H1 (cell line): ENCODE data around the gene BNC2. TPM values are rescaled to one million over a fixed set of nuclear protein-coding genes. Genes with fewer than 3 reads are reported as not detected.
A peak's percentile ranks its signal among the peaks of the same experiment; 100 is the strongest.

ENCODE experiments used
- CTCF ChIA-PET: fragments of 300-600 bp; sonication (Branson Sonifier 250); formaldehyde crosslinking; loops from one replicate; lab custom pipeline; 2021; ENCODE audit not compliant: partially characterized antibody; lab: Charles Lee
- POLR2A ChIA-PET: fragments of 300-600 bp; sonication (Branson Sonifier 250); formaldehyde crosslinking; loops from one replicate; lab custom pipeline; 2021; ENCODE audit warnings: inconsistent platforms; ENCODE audit not compliant: partially characterized antibody; lab: Charles Lee
- DNase-seq, 2 experiments: peaks; one replicate each; pipeline versions ENCODE4 v3.0.0 to v3.0.0-alpha.2; 2010 to 2022; ENCODE audit warnings: low spot score in 2 of 2, low read depth in 1 of 2, mixed read lengths in 1 of 2
- FAIRE-seq: peaks from 2 replicates; lab custom pipeline; 2011; peaks lifted over from hg19 to GRCh38; lab: Jason Lieb, UNC
- H2AFZ ChIP-seq: 2 replicates; pipeline ENCODE4 v1.8.1; 2012; ENCODE audit warnings: low read length, inconsistent platforms
- H2AK5ac ChIP-seq: 2 replicates; pipeline ENCODE4 v1.6.1; 2013; ENCODE audit warnings: low read depth, low read length
- H2BK120ac ChIP-seq: replicated peaks from 2 replicates; pipeline ENCODE3; 2013; ENCODE audit warnings: low read depth, low read length, inconsistent platforms
- H2BK12ac ChIP-seq: 2 replicates; pipeline ENCODE4 v1.6.1; 2013; ENCODE audit warnings: low read depth, low read length
- H2BK15ac ChIP-seq: 2 replicates; pipeline ENCODE4 v1.6.1; 2013; ENCODE audit warnings: low read length
- H2BK20ac ChIP-seq: 2 replicates; pipeline ENCODE4 v1.6.1; 2013; ENCODE audit warnings: low read length
- H2BK5ac ChIP-seq: 2 replicates; pipeline ENCODE4 v1.6.1; 2013; ENCODE audit warnings: low read depth, low read length
- H3K14ac ChIP-seq: 2 replicates; pipeline ENCODE4 v1.6.1; 2013; ENCODE audit warnings: inconsistent platforms; ENCODE audit not compliant: insufficient read length
- H3K18ac ChIP-seq: 2 replicates; pipeline ENCODE4 v1.6.1; 2013; ENCODE audit warnings: low read length; ENCODE audit errors: extremely low read depth
- H3K23ac ChIP-seq: 2 replicates; pipeline ENCODE4 v1.6.1; 2013; ENCODE audit warnings: inconsistent platforms; ENCODE audit not compliant: insufficient read length
- H3K23me2 ChIP-seq: 2 replicates; pipeline ENCODE4 v1.6.1; 2013; ENCODE audit warnings: low read depth, low read length
- H3K27ac ChIP-seq: 2 replicates; pipeline ENCODE4 v1.6.1; 2011; ENCODE audit warnings: low read depth, low read length, inconsistent platforms
- H3K27me3 ChIP-seq, 4 experiments: replicated peaks in 1 of 4; 1 replicate in 1 of 4; 2 replicates in 3 of 4; pipeline versions ENCODE4 v1.6.1 to v1.8.1; 2011 to 2013; ENCODE audit warnings: low read length in 3 of 4, mild to moderate bottlenecking in 3 of 4, inconsistent platforms in 2 of 4, mixed read lengths in 2 of 4, moderate library complexity in 1 of 4; ENCODE audit not compliant: control insufficient read depth in 3 of 4, insufficient read depth in 3 of 4; ENCODE audit errors: extremely low read depth in 1 of 4
- H3K36me3 ChIP-seq, 4 experiments: 2 replicates each; pipeline versions ENCODE4 v1.6.1 to v1.8.1; 2011 to 2013; ENCODE audit warnings: mild to moderate bottlenecking in 4 of 4, low read length in 3 of 4, moderate library complexity in 2 of 4, control low read depth in 1 of 4, inconsistent platforms in 1 of 4; ENCODE audit not compliant: insufficient read depth in 4 of 4, control insufficient read depth in 2 of 4
- H3K4ac ChIP-seq: replicated peaks from 2 replicates; pipeline ENCODE3; 2013; ENCODE audit warnings: low read length, low read depth, mixed read lengths, inconsistent platforms; ENCODE audit not compliant: insufficient read length
- H3K4me1 ChIP-seq, 4 experiments: replicated peaks in 1 of 4; 1 replicate in 1 of 4; 2 replicates in 3 of 4; pipeline versions ENCODE4 v1.6.1 to v1.8.1; 2011 to 2013; ENCODE audit warnings: low read length in 3 of 4, inconsistent platforms in 2 of 4, mixed read lengths in 1 of 4; ENCODE audit not compliant: insufficient read depth in 4 of 4, control insufficient read depth in 3 of 4
- H3K4me2 ChIP-seq, 2 experiments: 2 replicates each; pipeline versions ENCODE4 v1.6.1 to v1.8.1; 2011 to 2013; ENCODE audit warnings: low read depth in 2 of 2, low read length in 2 of 2, control low read depth in 1 of 2, inconsistent platforms in 1 of 2, mild to moderate bottlenecking in 1 of 2; ENCODE audit not compliant: insufficient read depth in 1 of 2
- H3K4me3 ChIP-seq, 4 experiments: fragments of 200-600, 300-600 bp in 1 of 4; sonication (generic), shearing (Covaris generic), sonication (Bioruptor Twin) in 1 of 4; 2 replicates each; pipeline versions ENCODE4 v1.5.1 to v1.8.1; 2011 to 2016; ENCODE audit warnings: low read length in 4 of 4, low read depth in 3 of 4, control low read depth in 2 of 4, inconsistent platforms in 2 of 4, mild to moderate bottlenecking in 2 of 4, mixed read lengths in 1 of 4, moderate library complexity in 1 of 4; ENCODE audit not compliant: insufficient read depth in 2 of 4; ENCODE audit errors: extremely low read depth in 1 of 4
- H3K56ac ChIP-seq: replicated peaks from 2 replicates; pipeline ENCODE3; 2013; ENCODE audit warnings: low read depth, mild to moderate bottlenecking, mixed read lengths, low read length, inconsistent platforms; ENCODE audit not compliant: insufficient read length
- H3K79me1 ChIP-seq: 2 replicates; pipeline ENCODE4 v1.6.1; 2013; ENCODE audit warnings: low read depth, low read length, control low read depth
- H3K79me2 ChIP-seq, 2 experiments: 2 replicates each; pipeline versions ENCODE4 v1.6.1 to v1.8.1; 2012 to 2013; ENCODE audit warnings: low read length in 2 of 2, mild to moderate bottlenecking in 2 of 2, inconsistent platforms in 1 of 2; ENCODE audit not compliant: insufficient read depth in 2 of 2, control insufficient read depth in 1 of 2
- H3K9ac ChIP-seq, 4 experiments: replicated peaks in 1 of 4; 1 replicate in 1 of 4; 2 replicates in 3 of 4; pipeline versions ENCODE4 v1.6.1 to v1.8.1; 2011 to 2013; ENCODE audit warnings: low read depth in 3 of 4, low read length in 3 of 4, control low read depth in 2 of 4, mild to moderate bottlenecking in 2 of 4, moderate library complexity in 2 of 4, inconsistent platforms in 1 of 4; ENCODE audit errors: extremely low read depth in 1 of 4
- H3K9me3 ChIP-seq, 2 experiments: 2 replicates each; pipeline versions ENCODE4 v1.6.1 to v1.8.1; 2012 to 2013; ENCODE audit warnings: mild to moderate bottlenecking in 2 of 2, moderate library complexity in 2 of 2, control low read depth in 1 of 2, inconsistent platforms in 1 of 2, low read depth in 1 of 2, low read length in 1 of 2, mixed read lengths in 1 of 2; ENCODE audit not compliant: insufficient read depth in 2 of 2
- H4K20me1 ChIP-seq, 2 experiments: replicated peaks in 1 of 2; 2 replicates each; pipeline versions ENCODE3 to v1.8.1; 2011 to 2013; ENCODE audit warnings: inconsistent platforms in 2 of 2, low read length in 2 of 2, mild to moderate bottlenecking in 1 of 2; ENCODE audit not compliant: insufficient read depth in 2 of 2, control insufficient read depth in 1 of 2
- H4K5ac ChIP-seq: 2 replicates; pipeline ENCODE4 v1.6.1; 2013; ENCODE audit warnings: low read length, low read depth, mixed read lengths, inconsistent platforms; ENCODE audit not compliant: insufficient read length
- H4K8ac ChIP-seq: 2 replicates; pipeline ENCODE4 v1.8.0; 2013; ENCODE audit warnings: mild to moderate bottlenecking, moderate library complexity, low read length, inconsistent platforms; ENCODE audit not compliant: insufficient read depth; ENCODE audit errors: extremely low read depth
- H4K91ac ChIP-seq: replicated peaks from 2 replicates; pipeline ENCODE3; 2013; ENCODE audit warnings: low read length, mixed read lengths, inconsistent platforms; ENCODE audit not compliant: insufficient read length
- BACH1 ChIP-seq: IDR thresholded peaks from 2 replicates; pipeline ENCODE4 v1.6.1; 2012; ENCODE audit warnings: low read length, improper control_type of control experiment
- CBX8 ChIP-seq: fragments of 300-800, 300-1000 bp; sonication (generic); IDR thresholded peaks from 2 replicates; pipeline ENCODE4 v1.7.1; 2016; ENCODE audit warnings: low read depth, low read length, borderline replicate concordance
- CHD2 ChIP-seq: IDR thresholded peaks from 2 replicates; pipeline ENCODE4 v1.6.1; 2012; ENCODE audit warnings: low read length, improper control_type of control experiment
- CTCF ChIP-seq, 3 experiments: IDR thresholded peaks; 1 replicate in 2 of 3; 2 replicates in 1 of 3; pipeline versions ENCODE4 v1.5.1 to v1.6.1; 2011; ENCODE audit warnings: low read length in 3 of 3, mild to moderate bottlenecking in 3 of 3, inconsistent platforms in 2 of 3, low read depth in 1 of 3, moderate library complexity in 1 of 3; ENCODE audit not compliant: insufficient read depth in 1 of 3; ENCODE audit errors: control extremely low read depth in 1 of 3
- POLR2A ChIP-seq, 2 experiments: IDR thresholded peaks; 1 replicate in 1 of 2; 2 replicates in 1 of 2; pipeline ENCODE4 v1.6.1; 2011; ENCODE audit warnings: low read depth in 2 of 2, low read length in 2 of 2, mild to moderate bottlenecking in 2 of 2; ENCODE audit errors: control extremely low read depth in 1 of 2
- SIRT6 ChIP-seq: IDR thresholded peaks from one replicate; pipeline ENCODE4 v1.7.1; 2012; ENCODE audit warnings: low read length, inconsistent platforms
- SIX5 ChIP-seq: IDR thresholded peaks from 2 replicates; pipeline ENCODE4 v1.6.1; 2011; ENCODE audit warnings: mild to moderate bottlenecking, low read depth, low read length
- SRF ChIP-seq: IDR thresholded peaks from 2 replicates; pipeline ENCODE4 v1.6.1; 2011; ENCODE audit warnings: mild to moderate bottlenecking, low read depth, low read length, moderate library complexity
- SUZ12 ChIP-seq: fragments of 200-600 bp; sonication (generic); IDR thresholded peaks from 2 replicates; pipeline ENCODE4 v1.6.1; 2012; ENCODE audit warnings: mild to moderate bottlenecking, inconsistent platforms, low read length, moderate library complexity, mixed read lengths
- WGBS, 2 experiments: shearing (Covaris generic) in 1 of 2; methylation state at CpG; one replicate each; pipeline versions ENCODE4 v1.1.6 to v1.1.7; 2013 to 2015; ENCODE audit warnings: low lambda C conversion rate in 2 of 2, mixed read lengths in 2 of 2, inconsistent platforms in 1 of 2, low coverage in 1 of 2, missing lambda C conversion rate in 1 of 2; ENCODE audit not compliant: insufficient replicate concordance in 2 of 2, insufficient coverage in 1 of 2, insufficient read length in 1 of 2; ENCODE audit errors: extremely low coverage in 1 of 2, missing lambda C conversion rate in 1 of 2; 5-methylcytosine and 5-hydroxymethylcytosine counted together
- polyA plus RNA-seq, 7 experiments: library from polyadenylated mRNA; depleted of rRNA in 3 of 7; stranded (reverse) in 5 of 7; unstranded in 2 of 7; fragments of >200 nt in 5 of 7; fragments of 200-250 nt in 2 of 7; gene quantifications; 1 replicate in 5 of 7; 2 replicates in 1 of 7; 4 replicates in 1 of 7; pipeline versions ENCODE4 v1.2.1 to v1.2.3, GENCODE V29; 2011 to 2013; ENCODE audit warnings: missing spikeins in 2 of 7, mixed read lengths in 2 of 7
- total RNA-seq: library from RNA; stranded (reverse); fragmentation: NEBNext Ultra II Directional; extraction: Animal tissue kit (Norgen Biotek cat#: 25700); gene quantifications from 2 replicates; pipeline ENCODE4 v1.2.1, GENCODE V29; 2021
- TF ChIP-seq, protein P1 (sequence below): IDR thresholded peaks from 2 replicates; pipeline ENCODE4 v1.6.1; 2011; ENCODE audit warnings: low read length, improper control_type of control experiment

Gene BNC2
- total and polyA plus RNA-seq, 2 of the 8 experiments (the other 6 are each of a cell fraction or from before 2014, with no cell fraction given): 16.0 to 26.8 TPM

- Histone ChIP-seq H3K23me2 (no peaks in the 10 kb centered on the region; the same call in 1 of the 2 replicates), H3K4me3 (no peak overlapping the region), H3K4me1 (peaks cover 0 to 16% (median 6%) of the 10 kb centered on the region in 4 experiments; a peak in 4 of 7 replicates), H4K91ac (no peak overlapping the region), H3K4me2 (no peak overlapping the region), H3K36me3 (peaks cover 0 to 12% (median 5%) of the 10 kb centered on the region in 4 experiments; a peak in 4 of 8 replicates), H3K56ac (no peak overlapping the region), H4K5ac (no peak overlapping the region), H4K20me1 (no peaks in the 10 kb centered on the region), H3K27me3 (no peaks in the 10 kb centered on the region), H3K27ac (0 out of 2 replicates have a peak overlapping the region, but pooled peaks have one; percentile 14), H2BK12ac (no peak overlapping the region), H3K4ac (no peak overlapping the region), H3K9ac (no peak overlapping the region), H2BK15ac (no peak overlapping the region), H2BK5ac (no peak overlapping the region), H3K79me2 (no peaks in the 10 kb centered on the region), H3K9me3 (0 out of 4 replicates have a peak, but pooled peaks cover 0 to 3% of the 10 kb centered on the region in 2 experiments), H3K14ac (no peak overlapping the region), H3K23ac (no peak overlapping the region), H3K79me1 (no peaks in the 10 kb centered on the region), H2BK120ac (no peak overlapping the region), H2AFZ (no peak overlapping the region), H3K18ac (no peak overlapping the region), H2AK5ac (no peak overlapping the region), H2BK20ac (no peak overlapping the region), H4K8ac (no peak overlapping the region)
- ChIA-PET POLR2A (no interaction called here), CTCF (no interaction called here)
- DNase-seq: no peak
- FAIRE-seq: no peak
- 86% methylated on average over 3 of the region's 3 CpGs; no CpG with 5 or more reads in 1 of the 2 experiments for WGBS, 2 experiments
- TF ChIP-seq CTCF (IDR thresholded peaks at IDR 0.05; ENCODE audit: control extremely low read depth in 1 of 3, insufficient read depth in 1 of 3, low read depth in 1 of 3, low read length in 3 of 3) (no peak), SIX5 (no peak), CBX8 (no peak), SRF (no peak), SIRT6 (no peak), CHD2 (no peak), SUZ12 (no peak), POLR2A (IDR thresholded peaks at IDR 0.05; ENCODE audit: control extremely low read depth in 1 of 2, low read depth in 2 of 2, low read length in 2 of 2) (no peak), BACH1 (no peak)
- TF ChIP-seq, protein P1, sequence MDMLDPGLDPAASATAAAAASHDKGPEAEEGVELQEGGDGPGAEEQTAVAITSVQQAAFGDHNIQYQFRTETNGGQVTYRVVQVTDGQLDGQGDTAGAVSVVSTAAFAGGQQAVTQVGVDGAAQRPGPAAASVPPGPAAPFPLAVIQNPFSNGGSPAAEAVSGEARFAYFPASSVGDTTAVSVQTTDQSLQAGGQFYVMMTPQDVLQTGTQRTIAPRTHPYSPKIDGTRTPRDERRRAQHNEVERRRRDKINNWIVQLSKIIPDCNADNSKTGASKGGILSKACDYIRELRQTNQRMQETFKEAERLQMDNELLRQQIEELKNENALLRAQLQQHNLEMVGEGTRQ: no peak
Observed at GRCh38 chr9:16417161-16417560, 453.3 kb downstream of the BNC2 start.
